HG02884 (cell line): ENCODE measurements around the gene TM6SF1.
"Not testable (repeated sequence)": the region's sequence is repeated elsewhere in the genome, so short reads cannot be mapped to it uniquely, and the experiment has no call there.

Experiments
- ATAC-seq: cut with Tn5 transposase; IDR thresholded peaks from one replicate; pipeline ENCODE4 v1.9.1; 2021; ENCODE audit warnings: mild to moderate bottlenecking, moderate library complexity; ENCODE audit not compliant: unreplicated experiment

TM6SF1 gene

DNA sequence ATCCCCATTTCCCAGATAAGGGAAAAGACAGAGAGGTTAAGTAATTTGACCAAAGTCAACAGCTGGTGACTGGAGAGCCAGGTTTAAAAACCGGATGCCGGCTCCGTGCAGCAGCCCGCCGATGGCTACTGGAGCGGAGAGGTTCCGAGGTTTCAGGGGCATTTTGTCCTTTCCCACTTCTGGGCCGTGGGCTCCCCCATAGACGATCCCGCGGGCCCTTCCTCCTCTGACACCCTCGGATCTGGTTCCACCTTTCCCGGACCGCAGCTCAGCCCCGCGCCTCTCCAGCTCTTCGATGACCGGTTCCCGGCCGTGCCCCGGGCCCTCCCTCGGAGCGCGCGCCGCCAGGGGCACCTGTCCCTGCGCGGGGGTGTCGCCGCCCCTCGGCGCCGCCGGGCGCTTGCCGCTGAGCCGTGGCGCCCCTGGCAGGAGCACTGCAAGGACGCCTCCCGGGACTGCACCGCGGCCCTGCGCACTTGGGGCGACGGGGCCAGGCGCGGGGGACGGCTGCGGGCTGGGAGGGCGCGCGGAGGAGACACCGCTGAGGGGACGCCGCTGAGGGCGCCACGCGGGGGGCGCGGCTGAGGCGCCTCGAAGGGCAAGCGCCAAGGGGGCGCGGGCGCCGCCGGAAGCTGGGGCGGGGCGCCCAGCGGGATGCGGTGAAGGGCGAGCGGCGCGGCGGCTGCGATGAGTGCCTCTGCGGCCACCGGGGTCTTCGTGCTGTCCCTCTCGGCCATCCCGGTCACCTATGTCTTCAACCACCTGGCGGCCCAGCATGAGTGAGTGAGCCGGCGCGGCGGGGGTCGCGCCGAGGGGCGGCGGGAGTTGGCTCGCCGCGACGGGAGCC, at the start of gene TM6SF1:
TSS of gene TM6SF1 (plus strand) at position 652 of the 847 bp plus-strand sequence. CDS start at position 688, 36 bp downstream.
- no peak for ATAC-seq

DNA sequence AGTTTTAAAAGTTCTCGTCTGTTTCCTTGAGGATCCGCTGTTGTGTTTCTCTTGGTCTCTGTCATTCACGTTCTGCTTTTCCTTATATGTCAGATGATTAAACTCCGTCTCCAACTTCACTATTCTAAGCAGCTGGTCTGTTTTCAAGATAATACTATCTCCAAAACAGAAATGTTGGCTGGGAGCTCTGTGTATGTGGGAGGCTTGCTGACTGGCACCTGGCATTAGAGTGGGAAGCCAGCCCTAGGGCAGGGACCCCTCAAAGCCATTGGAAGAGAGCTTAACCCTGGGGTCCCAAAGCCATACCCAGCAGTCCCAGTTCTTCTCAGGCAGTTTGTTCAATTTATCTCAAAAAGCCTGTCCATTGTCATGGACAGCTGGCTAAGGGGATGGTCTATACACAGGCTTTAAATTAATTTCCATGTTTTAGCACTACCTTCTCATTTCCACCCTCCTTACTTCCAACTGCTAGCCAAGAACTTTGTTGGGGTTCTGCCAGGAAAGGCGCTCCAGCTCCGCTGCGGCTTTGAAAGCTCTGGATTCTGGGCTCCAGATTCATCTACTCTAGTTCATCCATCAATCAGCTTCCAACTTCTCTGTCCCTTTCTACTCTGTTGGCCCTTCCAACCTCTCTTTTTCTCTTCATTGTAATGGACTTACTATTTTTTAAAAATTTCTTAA, 49.6 kb upstream of the TM6SF1 start:
- no peak for ATAC-seq

DNA sequence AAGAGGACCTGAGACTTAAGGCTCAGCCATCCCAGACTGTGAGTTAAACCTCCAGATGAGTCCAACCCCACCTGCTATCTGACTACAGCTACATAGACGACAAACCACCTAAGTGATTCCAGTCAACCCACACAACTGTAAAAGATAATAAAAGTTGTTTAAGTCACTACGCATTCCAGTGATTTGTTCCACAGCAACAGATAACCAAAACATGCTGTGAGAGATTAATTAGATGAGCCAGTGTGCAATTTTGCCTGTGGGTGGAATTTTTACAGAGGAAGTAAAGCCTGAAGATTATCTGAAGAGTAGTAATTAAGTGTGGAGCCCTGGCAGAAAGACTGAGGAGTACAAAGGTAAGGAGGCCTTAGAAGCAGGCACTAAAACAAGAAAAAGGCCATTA, 45.8 kb upstream of the TM6SF1 start:
- ATAC-seq = no peak

DNA sequence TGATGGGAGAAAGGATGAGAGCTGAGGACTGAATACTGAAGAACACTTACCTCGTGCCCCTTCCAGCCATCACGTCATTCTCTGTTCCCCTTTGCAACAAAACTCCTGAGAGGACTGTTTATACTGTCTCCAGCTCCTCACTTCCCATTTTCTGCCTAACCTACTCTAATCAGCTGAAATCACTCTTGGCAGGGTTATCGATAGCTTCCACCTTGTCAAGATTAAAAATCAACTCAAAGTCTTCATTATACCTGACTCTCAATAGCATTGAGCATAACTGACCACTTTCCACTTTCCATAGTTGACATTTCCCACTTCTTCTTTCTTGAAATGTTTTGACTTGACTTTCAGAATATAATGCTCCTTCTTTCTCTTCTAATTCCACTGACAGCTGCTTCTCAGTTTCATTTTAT, 44.7 kb upstream of the TM6SF1 start:
- no peak for ATAC-seq

DNA sequence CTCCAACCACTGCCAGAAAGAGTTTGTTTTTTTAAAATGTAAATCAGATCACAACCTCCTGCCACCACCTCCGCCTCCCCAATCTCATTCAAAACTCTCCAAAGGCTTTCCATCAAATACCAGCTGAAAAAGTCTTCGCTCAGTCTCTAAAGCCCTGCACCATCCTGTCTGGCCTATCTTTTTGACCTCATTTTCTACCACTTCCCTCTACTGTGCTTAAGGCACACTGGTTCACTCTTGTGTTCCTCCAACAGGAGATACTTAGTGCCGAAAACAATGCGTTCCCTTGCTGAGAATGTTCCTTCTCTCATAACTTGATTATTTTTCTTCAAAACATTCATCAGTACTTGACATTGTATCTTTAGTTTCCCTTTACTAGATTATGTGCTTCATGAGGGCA, 43.9 kb upstream of the TM6SF1 start:
- no peak for ATAC-seq

DNA sequence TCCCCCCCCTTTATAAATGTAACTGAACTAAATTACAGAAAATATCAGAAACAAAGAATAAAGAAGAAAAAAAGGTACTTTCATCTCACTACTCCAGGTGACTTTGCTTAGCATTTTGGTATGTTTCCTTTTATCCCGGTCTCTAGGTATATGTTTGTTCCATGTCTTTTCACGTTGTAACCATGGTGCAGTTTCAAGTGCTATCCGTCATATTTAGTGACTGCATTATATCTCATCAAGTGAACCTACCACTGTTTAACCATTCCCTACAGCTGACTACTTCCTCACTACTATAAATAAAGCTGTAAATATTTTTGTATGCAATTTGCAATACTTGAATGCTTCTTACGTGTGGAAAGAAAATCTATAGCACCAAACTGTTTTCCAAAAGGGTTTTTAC, 42.6 kb upstream of the TM6SF1 start:
- ATAC-seq = no peak

DNA sequence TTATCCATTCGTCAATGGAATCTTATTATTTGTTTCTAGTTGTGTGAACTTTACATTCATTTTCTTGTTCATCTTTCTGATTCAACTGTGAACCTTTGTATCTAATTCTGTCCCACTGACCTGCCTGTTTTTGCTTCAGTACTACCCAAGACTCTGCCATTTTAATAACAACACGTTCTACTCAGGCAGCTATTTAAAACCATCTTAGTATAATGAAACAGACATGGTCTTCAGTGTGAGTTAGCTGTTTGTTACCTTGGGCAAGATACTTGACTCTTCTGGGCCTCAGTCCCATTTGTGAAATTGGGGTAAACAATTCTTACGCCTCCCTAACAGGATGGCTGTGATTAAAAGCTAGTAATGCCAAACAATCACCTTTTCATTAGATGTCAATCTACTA, 42.0 kb upstream of the TM6SF1 start:
- ATAC-seq = no peak

DNA sequence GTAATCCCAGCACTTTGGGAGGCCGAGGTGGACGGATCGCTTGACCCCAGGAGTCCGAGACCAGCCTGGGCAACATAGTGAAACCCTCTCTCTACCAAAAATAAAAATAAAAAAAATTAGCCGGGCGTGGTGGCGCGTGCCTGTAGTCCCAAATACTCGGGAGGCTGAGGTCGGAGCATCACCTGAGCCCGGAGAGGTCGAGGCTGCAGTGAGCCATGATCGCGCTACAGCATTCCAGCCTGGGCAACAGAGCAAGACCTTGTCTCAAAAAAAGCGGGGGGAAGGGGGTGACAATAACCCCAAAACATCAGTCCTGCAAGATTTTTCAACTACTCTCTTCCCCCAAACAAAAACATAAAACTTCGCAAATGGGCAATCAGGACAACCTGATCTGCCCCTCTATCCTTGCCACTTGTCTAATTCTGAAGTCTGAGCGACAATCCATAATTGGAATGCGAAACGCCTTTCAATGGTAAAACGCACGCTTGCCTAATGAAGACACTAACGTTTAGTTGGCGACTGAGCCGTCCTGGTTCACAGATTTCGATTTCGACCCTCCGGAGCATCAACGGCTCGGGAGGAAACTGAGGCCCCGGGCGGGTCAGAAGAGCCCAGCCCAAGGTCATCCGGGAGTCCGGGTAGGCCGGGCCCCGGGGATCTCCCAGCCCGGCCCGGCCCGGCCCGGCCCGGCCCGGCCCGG, 41.3 kb upstream of the TM6SF1 start:
- no peak for ATAC-seq

DNA sequence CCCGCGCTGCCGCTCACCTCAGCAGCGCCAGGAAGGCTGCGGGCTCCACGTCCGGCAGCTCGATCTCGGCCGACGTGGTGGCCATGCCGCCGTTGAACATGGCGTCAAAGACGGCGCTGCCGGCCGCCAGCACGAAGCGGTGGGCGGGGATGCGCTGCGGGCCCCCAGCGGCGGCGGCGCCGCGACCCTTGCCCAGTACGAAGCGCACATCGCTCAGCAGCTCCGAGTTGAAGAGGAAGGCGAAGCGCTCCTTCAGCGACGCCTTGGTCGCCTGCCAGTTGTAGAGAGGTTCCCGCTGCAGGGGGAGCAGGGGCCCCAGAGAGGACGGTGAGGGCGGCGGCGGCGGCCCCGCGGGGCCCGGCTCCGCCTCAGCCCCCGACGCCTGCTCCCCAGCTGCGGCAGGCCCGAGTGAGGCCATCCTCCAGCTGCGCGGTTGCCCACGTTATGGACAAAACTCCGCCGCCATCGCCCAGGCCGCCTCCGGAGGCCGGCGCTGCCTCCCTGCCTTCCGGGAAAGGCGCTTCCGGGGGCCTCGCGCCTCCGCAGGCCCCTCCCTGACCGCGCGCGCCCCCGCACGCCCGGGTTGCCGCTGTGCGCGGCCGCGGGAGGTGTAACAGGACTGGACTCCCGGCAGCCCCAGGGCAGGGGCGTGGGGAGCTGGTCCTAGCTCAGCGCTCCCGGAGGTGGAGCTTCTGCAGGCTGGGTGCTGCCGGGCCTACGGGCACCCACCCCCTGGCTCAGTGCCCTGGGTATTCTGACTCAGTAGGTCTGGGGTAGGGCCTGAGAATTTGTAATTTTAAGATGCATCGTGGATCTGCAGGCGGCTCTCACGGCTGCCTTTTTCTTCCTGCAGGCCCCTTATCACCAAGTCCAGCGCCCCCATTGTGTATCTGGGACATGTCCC, 40.5 kb upstream of the TM6SF1 start, which contains the start of gene BTBD1:
TSS of gene BTBD1 (minus strand) at position 519 of the 904 bp plus-strand sequence. CDS start at position 418, 101 bp downstream.
- ATAC-seq = peak; percentile 84

DNA sequence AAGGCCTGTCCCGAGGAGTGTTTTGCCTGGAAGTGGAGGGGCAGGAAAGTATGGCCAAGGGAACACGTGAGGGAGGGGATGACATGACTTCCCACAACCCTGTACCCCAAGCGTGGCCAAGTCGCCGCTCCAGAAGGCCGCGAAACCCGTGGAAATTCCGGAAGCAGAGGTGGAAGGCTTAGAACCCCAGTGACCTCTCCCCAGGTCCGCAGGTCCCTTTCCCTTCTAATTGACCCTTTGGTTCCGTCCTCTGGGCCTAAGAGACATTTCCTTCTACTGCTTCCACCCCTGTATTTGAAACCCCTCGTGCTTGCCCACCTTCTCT, 39.8 kb upstream of the TM6SF1 start:
- ATAC-seq = no peak

DNA sequence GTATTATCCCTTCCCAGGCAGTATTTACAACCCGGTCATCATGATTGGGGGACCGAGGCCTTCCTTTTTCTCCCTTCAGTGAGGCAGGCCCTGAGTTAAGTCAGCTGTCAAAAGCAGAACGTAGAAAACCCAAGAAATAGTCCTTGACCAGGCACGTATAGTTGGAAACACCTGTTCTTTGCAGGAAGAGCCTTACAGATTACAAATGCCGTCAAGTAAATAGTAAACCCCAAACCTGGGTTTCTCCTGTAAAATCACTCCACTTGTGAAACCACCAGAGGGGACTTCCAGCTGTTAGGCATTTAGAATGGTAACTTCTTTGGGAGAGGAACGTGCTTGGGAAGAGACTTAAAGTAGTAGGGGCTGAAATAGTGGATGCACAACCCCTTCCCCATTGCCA, 39.4 kb upstream of the TM6SF1 start:
- ATAC-seq = no peak

DNA sequence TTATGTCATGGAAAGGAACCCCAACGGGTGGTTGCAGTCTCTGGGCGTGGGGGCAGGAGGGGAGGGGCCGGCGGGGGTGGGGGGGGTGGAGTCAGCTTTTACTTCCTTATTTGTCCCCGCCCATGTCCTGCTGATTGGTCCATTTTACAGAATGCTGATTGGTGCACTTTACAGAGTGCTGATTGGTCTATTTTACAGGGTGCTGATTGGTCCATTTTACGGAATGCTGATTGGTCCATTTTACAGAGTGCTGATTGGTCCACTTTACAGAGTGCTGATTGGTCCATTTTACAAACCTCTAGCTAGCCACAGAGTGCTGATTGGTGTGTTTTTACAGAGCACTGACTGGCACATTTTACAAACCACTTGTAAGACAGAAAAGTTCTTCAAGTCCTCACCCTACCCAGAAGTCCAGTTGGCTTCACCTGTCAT, 38.2 kb upstream of the TM6SF1 start:
- not testable (repeated sequence) for ATAC-seq

DNA sequence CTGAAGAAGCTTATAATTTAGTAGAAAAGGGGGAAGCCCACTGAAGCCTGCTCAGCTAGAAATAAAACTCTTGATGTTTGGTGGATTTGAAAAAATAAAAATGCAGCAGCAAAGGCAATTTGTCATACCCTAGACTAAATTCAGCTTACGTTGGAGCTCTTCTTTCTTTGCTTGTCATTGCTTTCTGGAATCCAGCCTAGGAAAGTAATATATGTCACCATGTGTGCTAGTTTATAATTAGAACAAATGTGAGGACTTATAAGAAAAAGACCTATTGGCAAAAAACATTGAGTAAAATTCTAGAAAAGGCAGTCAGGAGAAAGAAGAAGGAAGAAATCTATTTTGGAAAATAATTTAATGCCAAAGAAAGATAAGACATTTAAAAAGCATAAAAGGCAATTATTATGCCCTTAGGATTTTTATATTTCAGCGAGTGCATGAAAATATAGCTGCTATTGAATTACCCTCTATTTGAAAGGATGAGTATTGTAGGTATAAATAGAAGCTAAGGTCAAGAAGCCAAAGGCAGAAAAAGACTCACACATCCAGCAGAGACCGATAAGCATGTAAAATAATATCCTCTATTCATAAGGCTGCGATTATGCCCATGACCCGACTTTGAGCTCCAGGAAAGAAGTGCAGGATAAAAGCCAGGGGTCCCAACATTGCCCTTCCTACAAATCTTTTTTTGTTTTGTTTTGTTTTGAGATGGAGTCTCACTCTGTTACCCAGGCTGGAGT, 29.8 kb upstream of the TM6SF1 start:
- ATAC-seq = no peak

DNA sequence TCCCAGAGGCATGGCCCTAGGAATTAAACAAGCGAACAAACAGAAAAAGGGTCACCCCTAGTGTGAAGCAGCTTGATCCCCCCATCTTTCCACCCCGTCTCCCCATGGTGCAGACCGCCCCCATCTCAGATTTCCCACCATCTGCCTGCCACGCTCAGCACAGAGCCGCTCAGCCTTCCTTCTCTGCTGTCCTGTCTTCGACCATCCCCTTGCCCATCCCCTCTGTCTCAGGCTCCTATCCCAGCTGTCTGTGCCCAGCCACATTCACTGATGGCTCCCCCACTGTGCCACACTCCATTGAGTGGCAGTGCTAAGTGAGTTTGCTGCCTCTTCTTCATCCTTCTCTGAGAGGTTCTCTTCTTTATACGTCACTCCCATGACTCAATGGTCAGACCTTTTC, 28.7 kb upstream of the TM6SF1 start:
- no peak for ATAC-seq

DNA sequence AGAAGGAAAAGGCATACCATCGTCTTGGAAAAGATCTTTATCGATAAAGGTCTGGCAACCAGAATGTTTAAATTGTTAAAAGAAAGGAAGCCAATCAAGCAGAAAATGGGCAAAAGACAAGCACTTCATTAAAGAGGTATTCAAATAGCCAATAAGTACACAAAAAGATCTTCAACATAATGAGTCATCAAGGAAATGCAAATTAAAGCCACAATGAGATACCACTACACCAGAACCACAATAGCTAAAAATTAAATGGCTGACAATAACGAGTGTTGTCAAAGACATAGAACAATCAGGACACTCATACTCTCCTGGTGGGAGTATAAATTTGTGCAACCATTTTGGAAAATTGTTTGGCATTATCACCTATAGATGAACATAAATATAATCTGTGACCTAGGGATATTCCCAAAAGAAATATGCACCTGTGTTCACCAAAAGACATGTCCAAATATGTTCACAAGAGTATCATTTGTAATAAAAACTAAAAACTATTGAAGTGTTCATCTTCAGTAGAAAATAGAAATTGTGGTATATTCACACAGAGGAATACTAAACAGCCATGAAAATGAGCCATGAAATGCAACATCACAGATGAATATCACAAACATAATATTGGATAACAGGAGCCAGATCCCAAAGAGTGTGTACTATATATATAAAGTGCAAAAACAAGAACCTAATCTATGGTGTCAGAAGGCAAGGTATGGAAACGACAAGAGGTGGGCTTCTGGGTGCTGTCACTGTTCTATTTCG, 26.0 kb upstream of the TM6SF1 start:
- ATAC-seq = no peak

DNA sequence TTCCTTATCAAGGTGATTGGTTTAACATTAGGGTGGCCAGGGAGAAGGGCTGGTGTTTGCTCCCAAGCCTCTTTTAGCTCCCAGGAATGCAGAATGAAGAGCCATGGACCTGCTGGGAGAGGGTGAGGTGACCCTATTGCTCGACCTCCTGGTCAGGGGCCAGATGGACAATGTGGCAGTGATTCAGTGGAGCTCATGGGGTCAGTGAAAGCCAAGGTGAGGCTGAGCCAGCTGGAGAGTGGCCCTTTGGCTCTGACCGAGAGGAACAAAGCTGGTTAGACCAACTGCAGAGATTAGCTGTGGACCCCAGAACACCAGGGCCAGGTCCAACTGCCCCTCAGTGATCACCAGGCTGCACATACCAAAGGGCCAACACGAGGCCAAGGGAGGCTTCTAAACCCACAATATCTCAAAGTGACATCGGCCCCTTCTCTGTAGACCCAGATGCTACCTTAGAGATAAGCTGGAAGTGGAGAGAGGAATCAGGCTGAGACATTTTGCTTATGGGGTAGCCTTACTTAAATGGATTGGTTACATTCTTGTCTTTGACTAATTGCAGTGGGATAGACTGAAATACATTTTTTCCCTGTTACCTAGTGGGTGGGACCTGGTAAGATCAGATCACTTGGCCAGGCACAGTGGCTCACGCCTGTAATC, 24.6 kb upstream of the TM6SF1 start:
- ATAC-seq = no peak

DNA sequence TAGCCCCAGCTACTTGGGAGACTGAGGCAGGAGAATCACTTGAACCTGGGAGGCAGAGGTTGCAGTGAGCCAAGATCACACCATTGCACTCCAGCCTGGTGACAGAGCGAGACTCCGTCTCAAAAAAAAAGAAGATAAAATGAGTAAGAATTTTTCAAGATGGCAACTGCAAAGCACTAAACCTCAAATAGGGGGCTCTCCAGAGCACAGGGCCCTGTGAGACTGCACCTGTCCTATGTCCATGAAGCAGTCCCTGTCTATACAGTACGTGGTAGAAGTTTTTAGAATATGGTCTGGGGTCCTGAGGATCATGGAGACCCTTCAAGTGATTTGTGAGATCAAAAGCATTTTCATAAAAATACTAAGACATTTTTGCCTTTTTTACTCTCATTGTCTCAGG, 22.0 kb upstream of the TM6SF1 start:
- ATAC-seq = not testable (repeated sequence)

DNA sequence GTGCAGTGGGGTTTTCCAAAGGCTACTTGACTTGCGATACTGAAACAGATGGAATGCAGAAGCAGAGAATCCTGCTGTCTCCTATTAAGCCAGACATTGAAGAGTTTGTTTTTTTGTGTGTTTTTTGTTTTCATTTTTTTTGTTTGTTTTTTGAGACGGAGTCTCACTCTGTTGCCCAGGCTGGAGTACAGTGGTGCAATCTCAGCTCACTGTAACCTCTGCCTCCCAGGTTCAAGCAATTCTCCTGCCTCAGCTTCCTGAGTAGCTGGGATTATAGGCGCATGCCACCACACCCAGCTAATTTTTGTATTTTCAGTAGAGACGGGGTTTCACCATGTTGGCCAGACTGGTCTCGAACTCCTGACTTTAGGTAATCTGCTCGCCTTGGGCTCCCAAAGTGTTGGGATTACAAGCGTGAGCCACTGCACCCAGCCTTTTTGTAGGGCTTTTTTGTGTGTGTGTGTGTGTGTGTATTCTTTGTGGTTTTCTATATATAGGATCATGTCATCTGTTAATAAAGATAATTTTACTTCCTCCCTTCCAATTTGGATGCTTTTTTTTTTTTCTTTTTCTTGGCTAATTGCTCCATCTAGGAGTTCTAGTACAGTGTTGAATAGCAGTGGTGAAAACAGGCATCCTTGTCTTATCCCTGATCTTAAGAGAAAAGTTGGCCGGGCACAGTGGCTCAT, 21.4 kb upstream of the TM6SF1 start:
- ATAC-seq = not testable (repeated sequence)
